HepG2 (cell line): ENCODE results near the gene BCAS1. TPM values are rescaled to one million over a fixed set of nuclear protein-coding genes. Genes with fewer than 3 reads are reported as not detected.

ENCODE experiments used
- ATAC-seq: fragments of 200-7000 bp; cut with Tn5 transposase; 3 replicates; pipeline ENCODE4 v1.9.1; 2020; ENCODE audit warnings: mild to moderate bottlenecking, moderate library complexity
- BruUV-seq: library from RNA; stranded (reverse); fragments of 400-500 nt; replicated peaks from 2 replicates; lab custom pipeline; 2021; lab: Mats Ljungman, UMichigan
- CTCF ChIA-PET: fragments of 300-600 bp; formaldehyde crosslinking; extraction: SDS; loops from one replicate; lab custom pipeline; 2021; ENCODE audit warnings: low total read pairs, inconsistent platforms, low intra/inter-chr PET ratio; lab: Yijun Ruan, JAX
- POLR2A ChIA-PET: fragments of 350-600 bp; sonication (Branson Sonifier 250); formaldehyde crosslinking; loops from one replicate; lab custom pipeline; 2020; ENCODE audit warnings: antibody characterized with exemption, inconsistent platforms; lab: Yijun Ruan, JAX
- DNase-seq: peaks from one replicate; pipeline ENCODE4 v3.0.0-alpha.2; 2015; ENCODE audit warnings: low spot score
- FAIRE-seq: peaks from 3 replicates; lab custom pipeline; 2011; peaks lifted over from hg19 to GRCh38; lab: Jason Lieb, UNC
- H2AFZ ChIP-seq: one replicate; pipeline ENCODE4 v1.6.1; 2011; ENCODE audit warnings: low read length, inconsistent platforms
- H3K27ac ChIP-seq: fragments of 300-600 bp; 3 replicates; pipeline ENCODE4 v1.8.0; 2011; ENCODE audit warnings: mixed run types, mild to moderate bottlenecking, mixed read lengths, low read length, inconsistent platforms; ENCODE audit not compliant: insufficient read depth; ENCODE audit errors: extremely low read length
- H3K27me3 ChIP-seq, 2 experiments: fragments of 200-600 bp in 1 of 2; 2 replicates in 1 of 2; 3 replicates in 1 of 2; pipeline versions ENCODE4 v1.6.0 to v1.8.0; 2011; ENCODE audit warnings: low read length in 2 of 2, mild to moderate bottlenecking in 2 of 2, moderate library complexity in 2 of 2, inconsistent platforms in 1 of 2; ENCODE audit not compliant: insufficient read depth in 2 of 2, control insufficient read depth in 1 of 2
- H3K36me3 ChIP-seq, 2 experiments: fragments of 200-600 bp in 1 of 2; replicated peaks in 1 of 2; 2 replicates in 1 of 2; 3 replicates in 1 of 2; pipeline versions ENCODE4 v1.5.1 to v1.8.0; 2011; ENCODE audit warnings: low read length in 2 of 2, inconsistent platforms in 1 of 2; ENCODE audit not compliant: insufficient read depth in 2 of 2, control insufficient read depth in 1 of 2
- H3K4me1 ChIP-seq: 2 replicates; pipeline ENCODE4 v1.5.1; 2012; ENCODE audit warnings: low read length, inconsistent platforms; ENCODE audit not compliant: insufficient read depth
- H3K4me2 ChIP-seq: 2 replicates; pipeline ENCODE4 v1.6.0; 2011; ENCODE audit warnings: low read depth, low read length, inconsistent platforms
- H3K4me3 ChIP-seq, 3 experiments: fragments of 200-600 bp in 1 of 3; sonication (generic), shearing (Covaris generic) in 1 of 3; replicated peaks in 1 of 3; 2 replicates each; pipeline ENCODE4 v1.5.1; 2011 to 2016; ENCODE audit warnings: low read length in 3 of 3, inconsistent platforms in 2 of 3, low read depth in 2 of 3, mild to moderate bottlenecking in 2 of 3, control low read depth in 1 of 3, mixed read lengths in 1 of 3; ENCODE audit not compliant: insufficient read depth in 1 of 3
- H3K79me2 ChIP-seq: one replicate; pipeline ENCODE4 v1.6.1; 2011; ENCODE audit warnings: low read length, inconsistent platforms; ENCODE audit not compliant: insufficient read depth
- H3K9ac ChIP-seq: 2 replicates; pipeline ENCODE4 v1.6.0; 2011; ENCODE audit warnings: mild to moderate bottlenecking, low read depth, low read length, inconsistent platforms; ENCODE audit not compliant: insufficient read depth
- H3K9me3 ChIP-seq: 2 replicates; pipeline ENCODE4 v1.5.1; 2012; ENCODE audit warnings: mild to moderate bottlenecking, low read length
- H4K20me1 ChIP-seq: 2 replicates; pipeline ENCODE4 v1.6.0; 2011; ENCODE audit warnings: inconsistent platforms, mild to moderate bottlenecking, low read length, moderate library complexity; ENCODE audit not compliant: insufficient read depth
- HNRNPL ChIP-seq: fragments of 200-400 bp; formaldehyde crosslinking; IDR thresholded peaks from 2 replicates; pipeline ENCODE4 v1.6.1; 2017; ENCODE audit warnings: mild to moderate bottlenecking, low read depth, low read length
- NCOA5 ChIP-seq: sonication (generic); formaldehyde crosslinking; IDR thresholded peaks from 2 replicates; pipeline ENCODE4 v1.4.0; 2020; ENCODE audit warnings: missing genetic modification reagents
- SMARCE1 ChIP-seq: fragments of 450-650 bp; IDR thresholded peaks from 2 replicates; pipeline ENCODE4 v1.6.1; 2017; ENCODE audit warnings: borderline replicate concordance
- SNAPC5 ChIP-seq: sonication (generic); formaldehyde crosslinking; IDR thresholded peaks from 2 replicates; pipeline ENCODE4 v1.8.1; 2023; ENCODE audit warnings: mild to moderate bottlenecking, missing genetic modification reagents, borderline replicate concordance
- ZBTB33 ChIP-seq: sonication (generic); formaldehyde crosslinking; IDR thresholded peaks from 2 replicates; pipeline ENCODE4 v1.4.0; 2020; ENCODE audit warnings: missing genetic modification reagents
- ZBTB38 ChIP-seq: sonication (generic); formaldehyde crosslinking; IDR thresholded peaks from 2 replicates; pipeline ENCODE4 v1.5.1; 2020; ENCODE audit warnings: mild to moderate bottlenecking, missing genetic modification reagents
- ZNF33A ChIP-seq: sonication (generic); formaldehyde crosslinking; IDR thresholded peaks from 2 replicates; pipeline ENCODE4 v1.5.1; 2020; ENCODE audit warnings: missing genetic modification reagents, mild to moderate bottlenecking, moderate library complexity, borderline replicate concordance
- ZNF749 ChIP-seq: sonication (generic); formaldehyde crosslinking; IDR thresholded peaks from 2 replicates; pipeline ENCODE4 v1.8.0; 2022; ENCODE audit warnings: mild to moderate bottlenecking, missing genetic modification reagents, moderate library complexity, borderline replicate concordance
- WGBS: methylation state at CpG from one replicate; pipeline ENCODE4 v1.1.6; 2017; ENCODE audit warnings: low lambda C conversion rate; 5-methylcytosine and 5-hydroxymethylcytosine counted together
- in situ Hi-C: cut with HindIII; loops from 2 replicates; pipeline ENCODE4 v1.10.0; 2017; ENCODE audit warnings: low pct_unique_long_range_greater_than_20kb; ENCODE audit not compliant: extremely low pct_ligation_motif_present
- intact Hi-C: fragments of 100-400 bp; cut with micrococcal nuclease; formaldehyde crosslinking; loops from one replicate; pipeline ENCODE4 v1.10.0; 2022; ENCODE audit not compliant: unreplicated experiment
- polyA plus RNA-seq, 8 experiments: library from polyadenylated mRNA; depleted of rRNA in 3 of 8; stranded (reverse) in 7 of 8; unstranded in 1 of 8; fragments of >200 nt; fragmentation: Illumina TruSeq in 4 of 8; extraction: Trizol in 4 of 8; gene quantifications; 2 replicates each; pipeline versions ENCODE4 v1.2.1 to v1.2.3, GENCODE V29; 2011 to 2016; ENCODE audit warnings: low read depth in 4 of 8, missing spikeins in 1 of 8, mixed read lengths in 1 of 8; ENCODE audit not compliant: insufficient read depth in 1 of 8
- total RNA-seq, 5 experiments: library from RNA; depleted of rRNA; stranded (reverse); fragments of >200 nt; fragmentation: Illumina TruSeq; extraction: Trizol; gene quantifications; 2 replicates each; pipeline ENCODE4 v1.2.3, GENCODE V29; 2016; ENCODE audit warnings: low read depth in 1 of 5

The BCAS1 gene
- total and polyA plus RNA-seq, 2 of the 13 experiments (the other 11 are each of a cell fraction or from before 2014, with no cell fraction given): 0.55 to 0.91 TPM

- Histone ChIP-seq H3K9me3 (no peaks in the 10 kb centered on the region), H3K4me2 (peak overlapping the region; percentile 0; the same call in 1 of the 2 replicates), H3K9ac (no peak overlapping the region), H3K79me2 (no peaks in the 10 kb centered on the region), H2AFZ (peak overlapping the region; percentile 42), H3K27ac (no peak overlapping the region), H3K4me1 (peaks cover 58% of the 10 kb centered on the region), H3K4me3 (no peak overlapping the region), H3K27me3 (peaks cover 0 to 2% of the 10 kb centered on the region in 2 experiments; a peak in 1 of 5 replicates), H4K20me1 (no peaks in the 10 kb centered on the region), H3K36me3 (no peaks in the 10 kb centered on the region)
- BruUV-seq: no TSS peak
- intact Hi-C loops: no loop called here
- FAIRE-seq (peak; percentile 18), DNase-seq (no peak), ATAC-seq (no peak)
- in situ Hi-C loops: no loop called here
- TF ChIP-seq ZNF33A (CRISPR knock-in tag): peak; percentile 6; the same call in 1 of the 2 replicates
- peak; percentile 29; the same call in 1 of the 2 replicates for TF ChIP-seq ZNF749
- TF ChIP-seq NCOA5 (CRISPR knock-in tag): no peak
- TF ChIP-seq SMARCE1: no peak
- peak; percentile 33; the same call in 1 of the 2 replicates for TF ChIP-seq ZBTB38 (CRISPR knock-in tag)
- peak; percentile 78 for TF ChIP-seq ZBTB33 (CRISPR knock-in tag)
- TF ChIP-seq SNAPC5 (CRISPR knock-in tag): no peak
- TF ChIP-seq HNRNPL: no peak
- ChIA-PET CTCF (no interaction called here), POLR2A (no interaction called here)
- WGBS: 65% methylated on average over 7 of the region's 7 CpGs
These were observed 146.6 kb downstream of the BCAS1 start for GRCh38 chr20:53923566-53924369.
